ENCODE measurements around the gene GPD2. TPM values are rescaled to one million over a fixed set of nuclear protein-coding genes. Genes with fewer than 3 reads are reported as not detected.

GPD2 gene
- total and polyA plus RNA-seq, 10 of the 15 experiments (the other 5 are each of a cell fraction or from before 2014, with no cell fraction given): 10.0 to 73.5 (median 43.4) TPM

- no peak for TF ChIP-seq NKRF (conservative IDR thresholded peaks at IDR 0.05)
- TF ChIP-seq, protein P1, sequence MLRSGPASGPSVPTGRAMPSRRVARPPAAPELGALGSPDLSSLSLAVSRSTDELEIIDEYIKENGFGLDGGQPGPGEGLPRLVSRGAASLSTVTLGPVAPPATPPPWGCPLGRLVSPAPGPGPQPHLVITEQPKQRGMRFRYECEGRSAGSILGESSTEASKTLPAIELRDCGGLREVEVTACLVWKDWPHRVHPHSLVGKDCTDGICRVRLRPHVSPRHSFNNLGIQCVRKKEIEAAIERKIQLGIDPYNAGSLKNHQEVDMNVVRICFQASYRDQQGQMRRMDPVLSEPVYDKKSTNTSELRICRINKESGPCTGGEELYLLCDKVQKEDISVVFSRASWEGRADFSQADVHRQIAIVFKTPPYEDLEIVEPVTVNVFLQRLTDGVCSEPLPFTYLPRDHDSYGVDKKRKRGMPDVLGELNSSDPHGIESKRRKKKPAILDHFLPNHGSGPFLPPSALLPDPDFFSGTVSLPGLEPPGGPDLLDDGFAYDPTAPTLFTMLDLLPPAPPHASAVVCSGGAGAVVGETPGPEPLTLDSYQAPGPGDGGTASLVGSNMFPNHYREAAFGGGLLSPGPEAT (IDR thresholded peaks at IDR 0.05; ENCODE audit: low read depth): peak; percentile 96
- peak; percentile 71; the same call in 1 of the 2 replicates for TF ChIP-seq SMARCA5 (IDR thresholded peaks at IDR 0.05)
- peak; percentile 59 for TF ChIP-seq RAD51 (IDR thresholded peaks at IDR 0.05)
- no peak for TF ChIP-seq TCF3 (IDR thresholded peaks at IDR 0.05; ENCODE audit: borderline replicate concordance, insufficient read depth, low read depth, low read length)
- no peak for TF ChIP-seq CBFB (IDR thresholded peaks at IDR 0.05; ENCODE audit: low read depth)
- peak; percentile 92 for TF ChIP-seq BCL11A (IDR thresholded peaks at IDR 0.05; ENCODE audit: low read depth, low read length)
- TF ChIP-seq CREM (IDR thresholded peaks at IDR 0.05; ENCODE audit: low read depth): peak; percentile 77
- TF ChIP-seq CEBPZ (IDR thresholded peaks at IDR 0.05; ENCODE audit: low read depth, low read length): no peak
- TF ChIP-seq ZNF24 (IDR thresholded peaks at IDR 0.05): peak; percentile 88
- peak; percentile 100 for TF ChIP-seq MTA2 (IDR thresholded peaks at IDR 0.05; ENCODE audit: low read depth)
- TF ChIP-seq SREBF1 (IDR thresholded peaks at IDR 0.05; ENCODE audit: low read length): peak; percentile 93
- TF ChIP-seq PAX8 (IDR thresholded peaks at IDR 0.05): peak; percentile 91
- TF ChIP-seq NR2F1 (conservative IDR thresholded peaks at IDR 0.05): peak; percentile 93
- TF ChIP-seq CEBPB (IDR thresholded peaks at IDR 0.05; ENCODE audit: borderline replicate concordance in 1 of 2, low read depth in 2 of 2, low read length in 2 of 2): peak in 1 of 2 experiments; percentile 73; a peak in 1 of 4 replicates
- peak; percentile 79 for TF ChIP-seq PML (IDR thresholded peaks at IDR 0.05; ENCODE audit: low read length)
- peak; percentile 77; the same call in 1 of the 2 replicates for TF ChIP-seq CHD2 (IDR thresholded peaks at IDR 0.05; ENCODE audit: borderline replicate concordance, low read depth, low read length)
- TF ChIP-seq CBX5 (IDR thresholded peaks at IDR 0.05; ENCODE audit: low read depth): peak; percentile 91; the same call in 1 of the 2 replicates
- peak; percentile 93 for TF ChIP-seq BMI1 (IDR thresholded peaks at IDR 0.05; ENCODE audit: borderline replicate concordance)
- peak; percentile 95 for TF ChIP-seq ATF7 (IDR thresholded peaks at IDR 0.05; ENCODE audit: low read depth)
- TF ChIP-seq SMAD5 (IDR thresholded peaks at IDR 0.05; ENCODE audit: low read depth): no peak
- no peak for TF ChIP-seq RBBP5 (conservative IDR thresholded peaks at IDR 0.05)
- TF ChIP-seq IKZF2 (IDR thresholded peaks at IDR 0.05): peak; percentile 94 to 95
- TF ChIP-seq EP300 (IDR thresholded peaks at IDR 0.05; ENCODE audit: borderline replicate concordance in 1 of 2, control insufficient read depth in 1 of 2, low read depth in 2 of 2, low read length in 2 of 2): peak; percentile 96 to 99
- TF ChIP-seq JUND (IDR thresholded peaks at IDR 0.05; ENCODE audit: low read depth, low read length): peak; percentile 94
Observed at GRCh38 chr2:156526950-156527636, 90.9 kb downstream of the GPD2 start (continued).

Data from GM12878 (cell line).